ENCODE data around the gene PTCD1. TPM values are rescaled to one million over a fixed set of nuclear protein-coding genes. Genes with fewer than 3 reads are reported as not detected.

The PTCD1 gene, protein sequence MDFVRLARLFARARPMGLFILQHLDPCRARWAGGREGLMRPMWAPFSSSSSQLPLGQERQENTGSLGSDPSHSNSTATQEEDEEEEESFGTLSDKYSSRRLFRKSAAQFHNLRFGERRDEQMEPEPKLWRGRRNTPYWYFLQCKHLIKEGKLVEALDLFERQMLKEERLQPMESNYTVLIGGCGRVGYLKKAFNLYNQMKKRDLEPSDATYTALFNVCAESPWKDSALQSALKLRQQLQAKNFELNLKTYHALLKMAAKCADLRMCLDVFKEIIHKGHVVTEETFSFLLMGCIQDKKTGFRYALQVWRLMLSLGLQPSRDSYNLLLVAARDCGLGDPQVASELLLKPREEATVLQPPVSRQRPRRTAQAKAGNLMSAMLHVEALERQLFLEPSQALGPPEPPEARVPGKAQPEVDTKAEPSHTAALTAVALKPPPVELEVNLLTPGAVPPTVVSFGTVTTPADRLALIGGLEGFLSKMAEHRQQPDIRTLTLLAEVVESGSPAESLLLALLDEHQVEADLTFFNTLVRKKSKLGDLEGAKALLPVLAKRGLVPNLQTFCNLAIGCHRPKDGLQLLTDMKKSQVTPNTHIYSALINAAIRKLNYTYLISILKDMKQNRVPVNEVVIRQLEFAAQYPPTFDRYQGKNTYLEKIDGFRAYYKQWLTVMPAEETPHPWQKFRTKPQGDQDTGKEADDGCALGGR
- total RNA-seq, result 10 to 100 TPM in 2 of 4 donors, 1 to 10 TPM in 2; 7.7 to 14.8 (median 10.7) TPM

DNA sequence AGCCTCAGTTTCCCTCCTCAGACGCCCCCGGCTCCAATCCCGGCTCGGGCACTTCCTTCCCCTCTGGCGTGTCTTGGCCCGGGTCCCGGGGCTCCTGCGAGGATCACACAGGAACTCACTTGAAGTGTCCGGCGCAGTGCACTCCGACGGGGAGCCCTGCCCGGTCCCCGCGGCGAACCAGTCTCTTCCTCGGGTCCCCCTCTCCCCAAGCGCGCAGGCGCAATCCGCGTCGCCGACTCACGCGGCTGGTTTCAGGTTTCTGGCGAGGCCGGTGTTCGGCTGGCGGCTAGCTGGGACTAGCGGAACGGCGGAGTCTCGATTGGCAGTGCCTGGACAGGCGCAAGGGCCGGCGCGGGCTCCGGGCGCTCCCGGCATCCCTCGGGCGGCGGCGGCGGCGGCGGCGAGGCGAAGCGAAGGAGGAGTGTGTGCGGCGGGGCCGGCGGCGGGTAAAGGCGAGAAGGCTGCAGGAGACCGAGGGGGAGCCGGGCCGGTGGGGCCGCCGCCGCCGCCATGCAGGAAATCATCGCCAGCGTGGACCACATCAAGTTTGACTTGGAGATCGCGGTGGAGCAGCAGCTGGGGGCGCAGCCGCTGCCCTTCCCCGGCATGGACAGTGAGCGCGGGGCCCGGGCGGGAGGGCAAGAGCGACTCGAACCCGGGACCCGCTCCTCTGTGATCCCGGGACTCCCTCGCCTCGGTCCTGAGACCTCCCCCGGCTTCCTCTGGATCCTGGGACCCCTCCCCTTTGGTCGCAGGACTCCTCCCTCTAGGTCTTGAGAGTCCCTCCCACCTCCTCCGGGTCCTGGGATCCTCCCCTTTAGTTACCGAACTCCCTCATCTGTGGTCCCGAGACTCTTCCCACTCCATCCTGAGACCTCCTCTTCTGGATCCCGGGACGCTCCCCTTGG, at the start of gene PTCD1, which contains the start of gene CPSF4:
PTCD1 (minus strand) TSS at position 226 of the 908 bp plus-strand sequence. CDS start 3,556 bp downstream, outside the sequence.
CPSF4 (plus strand) TSS at position 371 of the 908 bp plus-strand sequence; CDS start at position 511, 140 bp downstream.
- H3K4me3 ChIP-seq, result peak within 1 kb of the TSS; percentile 100
- H3K27ac ChIP-seq, result peak within 1 kb of the TSS; percentile 90
- H3K9me3 ChIP-seq, result no peaks in the 10 kb centered on the region
- DNase-seq (ENCODE audit: low spot score in 2 of 2), result peak; percentile 97
- 0% methylated on average over 50 of the region's 89 CpGs for WGBS
- H3K4me1 ChIP-seq, result peaks cover 37% of the 10 kb centered on the region
- H3K36me3 ChIP-seq, result peaks cover 24% of the 10 kb centered on the region
- TF ChIP-seq, protein P1, sequence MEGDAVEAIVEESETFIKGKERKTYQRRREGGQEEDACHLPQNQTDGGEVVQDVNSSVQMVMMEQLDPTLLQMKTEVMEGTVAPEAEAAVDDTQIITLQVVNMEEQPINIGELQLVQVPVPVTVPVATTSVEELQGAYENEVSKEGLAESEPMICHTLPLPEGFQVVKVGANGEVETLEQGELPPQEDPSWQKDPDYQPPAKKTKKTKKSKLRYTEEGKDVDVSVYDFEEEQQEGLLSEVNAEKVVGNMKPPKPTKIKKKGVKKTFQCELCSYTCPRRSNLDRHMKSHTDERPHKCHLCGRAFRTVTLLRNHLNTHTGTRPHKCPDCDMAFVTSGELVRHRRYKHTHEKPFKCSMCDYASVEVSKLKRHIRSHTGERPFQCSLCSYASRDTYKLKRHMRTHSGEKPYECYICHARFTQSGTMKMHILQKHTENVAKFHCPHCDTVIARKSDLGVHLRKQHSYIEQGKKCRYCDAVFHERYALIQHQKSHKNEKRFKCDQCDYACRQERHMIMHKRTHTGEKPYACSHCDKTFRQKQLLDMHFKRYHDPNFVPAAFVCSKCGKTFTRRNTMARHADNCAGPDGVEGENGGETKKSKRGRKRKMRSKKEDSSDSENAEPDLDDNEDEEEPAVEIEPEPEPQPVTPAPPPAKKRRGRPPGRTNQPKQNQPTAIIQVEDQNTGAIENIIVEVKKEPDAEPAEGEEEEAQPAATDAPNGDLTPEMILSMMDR (IDR thresholded peaks at IDR 0.05), result no peak
- peak in 2 of 3 donors; percentile 14 to 45 for TF ChIP-seq POLR2AphosphoS5 (IDR thresholded peaks at IDR 0.05)
- TF ChIP-seq EP300 (IDR thresholded peaks at IDR 0.05), result no peak
- peak in 1 of 2 donors; percentile 6 for TF ChIP-seq POLR2A (IDR thresholded peaks at IDR 0.05)
- no peaks in the 10 kb centered on the region for H3K27me3 ChIP-seq

DNA sequence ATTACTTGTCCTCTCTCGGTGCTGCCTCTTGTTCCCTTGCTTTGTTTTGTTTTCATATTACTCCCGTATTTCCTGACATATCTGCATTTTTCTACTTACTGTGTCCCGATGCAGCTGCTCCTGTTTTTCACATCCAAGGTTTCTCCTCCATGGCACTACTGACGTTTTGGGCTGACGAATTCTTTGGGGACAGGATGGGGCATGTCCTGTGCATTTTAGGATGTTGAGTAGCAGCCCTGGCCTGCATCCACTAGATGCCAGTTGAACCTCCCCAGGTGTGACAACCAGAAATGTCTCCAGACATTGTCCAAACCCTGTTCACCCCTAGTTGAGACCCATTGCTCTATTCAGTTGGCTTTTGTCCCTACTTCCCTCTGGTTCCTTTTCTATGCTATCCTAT, 46.5 kb upstream of the PTCD1 start:
- WGBS, result 43% methylated on average over 5 of the region's 5 CpGs
- Histone ChIP-seq H3K27ac (no peak overlapping the region), H3K9me3 (no peaks in the 10 kb centered on the region), H3K4me1 (no peaks in the 10 kb centered on the region), H3K4me3 (no peak overlapping the region), H3K36me3 (peaks cover 15% of the 10 kb centered on the region), H3K27me3 (no peaks in the 10 kb centered on the region)
- DNase-seq (ENCODE audit: low spot score in 2 of 2), result no peak
- TF ChIP-seq POLR2A (IDR thresholded peaks at IDR 0.05), result no peak
- TF ChIP-seq, protein P1 (IDR thresholded peaks at IDR 0.05), result no peak
- no peak for TF ChIP-seq POLR2AphosphoS5 (IDR thresholded peaks at IDR 0.05)
- no peak for TF ChIP-seq EP300 (IDR thresholded peaks at IDR 0.05)

DNA sequence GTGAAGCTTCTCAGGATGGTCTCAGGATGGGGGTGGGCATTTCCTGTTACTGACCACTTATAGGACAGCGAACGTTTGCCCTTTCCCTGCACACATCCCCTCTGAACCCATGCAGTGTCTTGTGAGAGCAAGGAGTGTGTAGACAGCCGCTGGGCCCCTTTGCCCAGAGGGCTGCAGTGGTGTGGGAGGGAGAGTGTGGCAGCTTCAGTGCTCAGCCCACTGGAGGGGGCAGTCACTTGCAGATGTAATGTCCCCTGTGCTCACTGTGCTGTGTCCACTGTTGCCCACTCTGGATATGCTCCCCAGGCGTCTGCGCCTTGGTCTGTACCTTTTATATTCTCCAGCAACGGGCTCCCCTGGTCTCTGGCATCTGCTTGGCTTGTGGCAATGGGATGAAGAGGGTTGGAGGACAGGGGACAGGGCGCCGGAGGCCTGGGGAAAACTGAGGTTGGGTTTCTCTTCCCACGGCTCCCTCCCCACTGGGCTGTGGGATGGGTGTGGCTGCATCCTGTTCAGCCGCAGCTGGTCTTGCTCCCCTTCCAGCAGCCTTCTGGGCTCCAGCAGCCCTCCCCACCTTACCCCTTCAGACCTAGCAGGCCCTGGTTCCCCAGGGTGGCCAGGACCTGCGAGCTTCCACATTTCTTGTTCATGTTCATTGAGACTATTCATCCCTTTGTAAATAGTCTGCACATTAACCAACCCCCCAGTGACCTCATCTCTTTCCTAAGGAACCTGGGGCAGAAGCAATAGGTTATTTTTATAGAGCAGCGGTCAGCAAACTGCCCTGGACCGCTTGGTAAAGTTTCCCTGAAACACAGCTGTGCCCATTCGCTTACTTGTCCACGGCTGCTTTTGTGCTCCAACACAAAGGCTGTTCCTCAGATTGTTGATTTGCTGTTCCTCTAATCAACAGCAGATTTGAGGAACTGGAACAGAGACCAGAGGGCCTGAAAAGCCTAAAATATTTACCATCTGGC, 40.2 kb upstream of the PTCD1 start:
- Histone ChIP-seq H3K9me3 (no peaks in the 10 kb centered on the region), H3K27ac (peak overlapping the region; percentile 16), H3K4me1 (peaks cover 13% of the 10 kb centered on the region), H3K36me3 (peaks cover 4% of the 10 kb centered on the region), H3K4me3 (no peak overlapping the region), H3K27me3 (no peaks in the 10 kb centered on the region)
- DNase-seq (ENCODE audit: low spot score in 2 of 2), result no peak
- WGBS, result 49% methylated on average over 14 of the region's 15 CpGs
- TF ChIP-seq EP300 (IDR thresholded peaks at IDR 0.05) (no peak), POLR2AphosphoS5 (IDR thresholded peaks at IDR 0.05) (no peak), POLR2A (IDR thresholded peaks at IDR 0.05) (no peak)
- TF ChIP-seq, protein P1 (IDR thresholded peaks at IDR 0.05), result no peak

DNA sequence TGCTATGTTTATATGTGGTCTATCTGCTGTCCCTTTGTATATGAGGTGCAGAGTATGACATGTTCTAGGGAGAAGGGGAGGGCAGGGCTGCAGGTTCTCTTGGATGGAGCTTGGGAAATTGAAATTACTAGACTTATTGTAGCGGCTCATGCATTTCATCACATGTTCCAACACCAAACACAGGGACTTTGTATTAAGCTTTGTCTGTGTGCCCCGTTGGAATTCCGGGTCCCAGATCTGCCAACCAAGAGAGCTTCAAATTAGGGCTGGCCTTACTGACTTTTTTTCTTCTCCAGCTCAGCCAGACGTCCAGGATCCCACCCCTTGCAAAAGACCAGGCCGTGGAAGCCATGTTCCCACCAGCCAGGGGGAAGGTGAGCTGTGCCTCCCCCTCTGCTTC, 37.5 kb upstream of the PTCD1 start:
- Histone ChIP-seq H3K9me3 (no peaks in the 10 kb centered on the region), H3K27ac (no peak overlapping the region), H3K36me3 (no peaks in the 10 kb centered on the region), H3K27me3 (no peaks in the 10 kb centered on the region), H3K4me3 (no peak overlapping the region), H3K4me1 (peaks cover 25% of the 10 kb centered on the region)
- 88% methylated on average over 5 of the region's 5 CpGs for WGBS
- no peak for TF ChIP-seq EP300 (IDR thresholded peaks at IDR 0.05)
- TF ChIP-seq POLR2A (IDR thresholded peaks at IDR 0.05), result no peak
- no peak for DNase-seq (ENCODE audit: low spot score in 2 of 2)
